Endodermal cell (in vitro differentiated cells): ENCODE measurements around the gene PON3. TPM values are rescaled to one million over a fixed set of nuclear protein-coding genes. Genes with fewer than 3 reads are reported as not detected.

Experiments
- DNase-seq: peaks from one replicate; pipeline ENCODE4 v3.0.0-alpha.2; 2017
- H3K27ac ChIP-seq: 2 replicates; pipeline ENCODE4 v1.5.1; 2013; ENCODE audit warnings: mild to moderate bottlenecking, low read depth, low read length, moderate library complexity
- H3K27me3 ChIP-seq: 2 replicates; pipeline ENCODE4 v1.6.1; 2013; ENCODE audit warnings: mild to moderate bottlenecking, low read length, moderate library complexity; ENCODE audit not compliant: insufficient read depth, control insufficient read depth, poor library complexity, severe bottlenecking
- H3K36me3 ChIP-seq: 2 replicates; pipeline ENCODE4 v1.7.0; 2013; ENCODE audit warnings: mild to moderate bottlenecking, low read length, moderate library complexity; ENCODE audit not compliant: control insufficient read depth, insufficient read depth
- H3K4me1 ChIP-seq: one replicate; pipeline ENCODE4 v1.7.0; 2013; ENCODE audit warnings: low read length; ENCODE audit not compliant: control insufficient read depth, insufficient read depth
- H3K4me3 ChIP-seq: 2 replicates; pipeline ENCODE4 v1.5.1; 2013; ENCODE audit warnings: mild to moderate bottlenecking, low read length, moderate library complexity
- H3K9ac ChIP-seq: 2 replicates; pipeline ENCODE4 v1.6.1; 2013; ENCODE audit warnings: mild to moderate bottlenecking, low read length, moderate library complexity; ENCODE audit not compliant: poor library complexity, severe bottlenecking; ENCODE audit errors: extremely low read depth
- H3K9me3 ChIP-seq: 2 replicates; pipeline ENCODE4 v1.6.1; 2013; ENCODE audit warnings: mild to moderate bottlenecking, low read length, moderate library complexity; ENCODE audit not compliant: control insufficient read depth
- H3K27ac Mint-ChIP-seq: 2 replicates; pipeline ENCODE4 v1.8.0; 2020; ENCODE audit warnings: mixed read lengths
- H3K27me3 Mint-ChIP-seq: 2 replicates; pipeline ENCODE4 v1.8.0; 2021; ENCODE audit warnings: mild to moderate bottlenecking, mixed read lengths; ENCODE audit not compliant: insufficient read depth
- H3K36me3 Mint-ChIP-seq: 2 replicates; pipeline ENCODE4 v1.8.0; 2020; ENCODE audit warnings: low read depth, mixed read lengths
- H3K4me1 Mint-ChIP-seq: 2 replicates; pipeline ENCODE4 v1.8.0; 2020; ENCODE audit warnings: mixed read lengths
- H3K4me3 Mint-ChIP-seq: 2 replicates; pipeline ENCODE4 v1.8.0; 2020; ENCODE audit warnings: mild to moderate bottlenecking, moderate library complexity, mixed read lengths
- H3K9me3 Mint-ChIP-seq: 2 replicates; pipeline ENCODE4 v1.8.0; 2020; ENCODE audit warnings: mild to moderate bottlenecking, mixed read lengths
- WGBS, 2 experiments: methylation state at CpG; one replicate each; pipeline versions ENCODE4 v1.1.5 to v1.1.7; 2013; ENCODE audit warnings: missing lambda C conversion rate in 2 of 2, mixed read lengths in 1 of 2; ENCODE audit not compliant: insufficient coverage in 1 of 2, insufficient read length in 1 of 2; 5-methylcytosine and 5-hydroxymethylcytosine counted together
- total RNA-seq, 2 donors: library from RNA; stranded (reverse); fragmentation: NEBNext Ultra II Directional in 1 of 2; extraction: Animal tissue kit (Norgen Biotek cat#: 25700) in 1 of 2; gene quantifications; 2 replicates in 1 of 2; 3 replicates in 1 of 2; pipeline ENCODE4 v1.2.1, GENCODE V29; 2021
- TF ChIP-seq, protein P1 (sequence below): fragments of 200-600 bp; sonication (generic); conservative IDR thresholded peaks from 2 replicates; pipeline ENCODE4 v1.5.0; 2021; ENCODE audit warnings: antibody characterized with exemption, mild to moderate bottlenecking

The PON3 gene
- total RNA-seq, 2 donors from 2014 or later: 0.55 TPM; not detected in 1

DNA sequence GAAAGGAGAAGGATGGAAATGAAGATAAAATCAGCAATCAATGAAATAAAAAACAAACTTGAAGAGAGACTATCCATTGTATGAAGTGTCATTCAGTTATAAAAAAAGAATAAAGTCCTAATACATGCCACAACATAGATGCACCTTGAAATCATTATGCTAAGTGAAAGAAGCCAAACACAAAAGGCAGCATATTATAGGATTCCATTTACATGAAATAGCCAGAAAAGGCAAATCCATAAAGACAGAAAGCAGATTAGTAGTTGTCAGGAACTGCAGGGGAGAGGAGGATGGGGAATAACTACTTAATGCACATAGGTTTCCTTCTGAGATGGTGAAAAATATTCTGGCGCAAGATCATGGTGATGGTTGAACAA is 65.2 kb downstream of the PON3 start:
- DNase-seq: no peak
- Histone ChIP-seq H3K36me3 (no peaks in the 10 kb centered on the region), H3K4me3 (no peak overlapping the region), H3K9ac (no peak overlapping the region), H3K9me3 (peaks cover 10% of the 10 kb centered on the region), H3K27me3 (no peaks in the 10 kb centered on the region), H3K27ac (no peak overlapping the region), H3K4me1 (no peaks in the 10 kb centered on the region)
- peaks cover 8% of the 10 kb centered on the region for H3K4me1 Mint-ChIP-seq
- TF ChIP-seq, protein P1, sequence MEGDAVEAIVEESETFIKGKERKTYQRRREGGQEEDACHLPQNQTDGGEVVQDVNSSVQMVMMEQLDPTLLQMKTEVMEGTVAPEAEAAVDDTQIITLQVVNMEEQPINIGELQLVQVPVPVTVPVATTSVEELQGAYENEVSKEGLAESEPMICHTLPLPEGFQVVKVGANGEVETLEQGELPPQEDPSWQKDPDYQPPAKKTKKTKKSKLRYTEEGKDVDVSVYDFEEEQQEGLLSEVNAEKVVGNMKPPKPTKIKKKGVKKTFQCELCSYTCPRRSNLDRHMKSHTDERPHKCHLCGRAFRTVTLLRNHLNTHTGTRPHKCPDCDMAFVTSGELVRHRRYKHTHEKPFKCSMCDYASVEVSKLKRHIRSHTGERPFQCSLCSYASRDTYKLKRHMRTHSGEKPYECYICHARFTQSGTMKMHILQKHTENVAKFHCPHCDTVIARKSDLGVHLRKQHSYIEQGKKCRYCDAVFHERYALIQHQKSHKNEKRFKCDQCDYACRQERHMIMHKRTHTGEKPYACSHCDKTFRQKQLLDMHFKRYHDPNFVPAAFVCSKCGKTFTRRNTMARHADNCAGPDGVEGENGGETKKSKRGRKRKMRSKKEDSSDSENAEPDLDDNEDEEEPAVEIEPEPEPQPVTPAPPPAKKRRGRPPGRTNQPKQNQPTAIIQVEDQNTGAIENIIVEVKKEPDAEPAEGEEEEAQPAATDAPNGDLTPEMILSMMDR: no peak
- no peak overlapping the region for H3K4me3 Mint-ChIP-seq
- H3K36me3 Mint-ChIP-seq: no peaks in the 10 kb centered on the region
- H3K27ac Mint-ChIP-seq: no peak overlapping the region
- 100% methylated on average over 1 of the region's 1 CpG; no CpG with 5 or more reads in 1 of the 2 experiments for WGBS, 2 experiments
- peaks cover 5% of the 10 kb centered on the region for H3K9me3 Mint-ChIP-seq
- H3K27me3 Mint-ChIP-seq: peaks cover 4% of the 10 kb centered on the region

DNA sequence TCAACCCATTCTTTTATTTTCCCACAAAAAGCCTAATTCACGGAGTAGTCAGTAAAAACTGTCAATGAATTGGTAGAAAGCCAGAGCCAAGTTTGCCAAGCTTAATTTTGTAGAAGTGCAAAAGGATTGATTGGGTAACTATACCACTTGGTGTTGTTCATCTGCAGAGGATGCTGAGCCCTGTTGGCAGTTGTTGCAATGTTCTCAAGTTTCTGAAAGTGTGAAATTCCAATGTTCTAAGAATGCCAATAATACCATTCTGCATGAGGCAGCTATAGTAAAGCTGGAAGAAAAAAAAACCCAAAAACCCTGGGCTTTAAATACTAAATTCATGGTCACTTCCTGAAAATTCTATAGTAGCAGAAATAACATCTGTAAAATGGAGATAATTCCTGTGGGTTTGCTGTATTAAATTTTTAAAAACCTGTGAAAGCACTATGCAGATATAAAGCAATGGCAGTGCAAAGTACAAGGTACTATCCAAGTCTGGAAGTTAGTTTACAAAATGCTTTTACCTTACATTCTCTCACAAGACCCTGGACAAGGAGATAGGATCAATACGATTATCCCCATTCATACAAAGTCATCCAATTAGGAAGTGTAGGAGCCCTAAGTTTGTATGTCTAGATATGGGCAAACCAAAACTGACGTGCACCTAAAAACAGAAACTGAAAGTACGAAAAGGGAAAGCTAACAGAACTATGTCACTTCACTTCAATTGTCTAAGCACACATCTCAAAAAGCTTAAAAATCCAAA is 65.8 kb downstream of the PON3 start:
- H3K4me3 ChIP-seq: no peak overlapping the region
- H3K4me1 Mint-ChIP-seq: peaks cover 8% of the 10 kb centered on the region
- peaks cover 9% of the 10 kb centered on the region for H3K27me3 Mint-ChIP-seq
- WGBS, 2 experiments: 97% methylated on average over 2 of the region's 4 CpGs; no CpG with 5 or more reads in 1 of the 2 experiments
- no peaks in the 10 kb centered on the region for H3K36me3 ChIP-seq
- H3K9ac ChIP-seq: no peak overlapping the region
- H3K27ac Mint-ChIP-seq: no peak overlapping the region
- no peaks in the 10 kb centered on the region for H3K27me3 ChIP-seq
- H3K9me3 ChIP-seq: peaks cover 11% of the 10 kb centered on the region
- TF ChIP-seq, protein P1: no peak
- H3K4me1 ChIP-seq: no peaks in the 10 kb centered on the region
- H3K36me3 Mint-ChIP-seq: no peaks in the 10 kb centered on the region
- no peak overlapping the region for H3K27ac ChIP-seq
- no peak overlapping the region for H3K4me3 Mint-ChIP-seq
- peaks cover 5% of the 10 kb centered on the region for H3K9me3 Mint-ChIP-seq
- DNase-seq: no peak

DNA sequence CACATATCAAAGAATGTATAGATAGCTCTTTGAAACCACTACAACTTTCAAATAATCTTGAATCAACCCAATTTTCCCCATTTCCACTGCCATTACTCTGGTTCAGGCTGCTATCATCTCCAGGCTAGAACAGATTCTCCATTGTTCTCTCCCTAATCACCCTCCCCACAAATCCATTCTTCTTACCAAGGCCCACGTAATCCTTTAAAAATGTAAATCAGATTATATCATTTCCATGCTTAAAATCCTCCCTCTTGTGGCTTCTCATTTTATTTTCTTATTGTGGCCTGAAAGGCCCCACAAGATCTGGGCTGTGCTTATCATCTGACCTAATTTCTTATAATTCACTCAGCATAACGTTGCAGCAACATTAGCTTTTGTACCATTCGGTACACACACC is 68.8 kb downstream of the PON3 start:
- no peak for DNase-seq
- Histone ChIP-seq H3K27ac (no peak overlapping the region), H3K4me3 (no peak overlapping the region), H3K9me3 (peaks cover 11% of the 10 kb centered on the region), H3K9ac (no peak overlapping the region), H3K4me1 (no peaks in the 10 kb centered on the region), H3K36me3 (no peaks in the 10 kb centered on the region), H3K27me3 (no peaks in the 10 kb centered on the region)
- peaks cover 32% of the 10 kb centered on the region for H3K27me3 Mint-ChIP-seq
- WGBS, 2 experiments: 84 to 94% methylated on average over 3 of the region's 3 CpGs
- H3K36me3 Mint-ChIP-seq: no peaks in the 10 kb centered on the region
- H3K4me1 Mint-ChIP-seq: peaks cover 8% of the 10 kb centered on the region
- no peak overlapping the region for H3K4me3 Mint-ChIP-seq
- peaks cover 5% of the 10 kb centered on the region for H3K9me3 Mint-ChIP-seq
- TF ChIP-seq, protein P1: no peak
- no peak overlapping the region for H3K27ac Mint-ChIP-seq
